NB4 (cell line): ENCODE measurements around the gene RHOH.

ENCODE experiments used
- POLR2A ChIP-seq: IDR thresholded peaks from 2 replicates; pipeline ENCODE4 v1.6.1; 2011; ENCODE audit warnings: mild to moderate bottlenecking; ENCODE audit not compliant: insufficient read length; ENCODE audit errors: extremely low read depth
- TF ChIP-seq, protein P1 (sequence below): IDR thresholded peaks from one replicate; pipeline ENCODE4 v1.5.1; 2012; ENCODE audit warnings: low read depth, low read length

DNA sequence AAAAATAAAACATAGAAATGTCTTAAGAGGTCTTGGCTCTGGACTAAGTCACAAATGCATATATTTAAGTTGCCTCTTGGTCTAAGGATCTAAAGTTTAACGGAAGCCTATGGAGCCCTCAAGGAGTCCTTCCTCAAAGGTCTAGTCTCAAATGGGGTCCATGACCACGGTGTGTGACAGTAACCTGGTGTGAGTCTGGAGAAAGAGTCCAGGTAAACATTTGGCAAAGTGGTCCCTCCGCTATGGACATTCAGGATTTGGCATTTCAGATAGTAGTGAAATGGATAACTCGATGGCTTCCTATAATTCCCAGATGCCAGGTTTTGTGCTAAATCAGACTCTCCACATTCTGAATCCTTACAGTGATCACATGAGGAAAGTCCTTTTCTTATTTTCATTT lies 44.2 kb downstream of the RHOH start:
- TF ChIP-seq, protein P1, sequence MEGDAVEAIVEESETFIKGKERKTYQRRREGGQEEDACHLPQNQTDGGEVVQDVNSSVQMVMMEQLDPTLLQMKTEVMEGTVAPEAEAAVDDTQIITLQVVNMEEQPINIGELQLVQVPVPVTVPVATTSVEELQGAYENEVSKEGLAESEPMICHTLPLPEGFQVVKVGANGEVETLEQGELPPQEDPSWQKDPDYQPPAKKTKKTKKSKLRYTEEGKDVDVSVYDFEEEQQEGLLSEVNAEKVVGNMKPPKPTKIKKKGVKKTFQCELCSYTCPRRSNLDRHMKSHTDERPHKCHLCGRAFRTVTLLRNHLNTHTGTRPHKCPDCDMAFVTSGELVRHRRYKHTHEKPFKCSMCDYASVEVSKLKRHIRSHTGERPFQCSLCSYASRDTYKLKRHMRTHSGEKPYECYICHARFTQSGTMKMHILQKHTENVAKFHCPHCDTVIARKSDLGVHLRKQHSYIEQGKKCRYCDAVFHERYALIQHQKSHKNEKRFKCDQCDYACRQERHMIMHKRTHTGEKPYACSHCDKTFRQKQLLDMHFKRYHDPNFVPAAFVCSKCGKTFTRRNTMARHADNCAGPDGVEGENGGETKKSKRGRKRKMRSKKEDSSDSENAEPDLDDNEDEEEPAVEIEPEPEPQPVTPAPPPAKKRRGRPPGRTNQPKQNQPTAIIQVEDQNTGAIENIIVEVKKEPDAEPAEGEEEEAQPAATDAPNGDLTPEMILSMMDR = no peak
- no peak for TF ChIP-seq POLR2A
